HUES6 (cell line): ENCODE results near the gene YTHDC2.

Experiments used
- H3K27ac ChIP-seq: 2 replicates; pipeline ENCODE4 v1.7.0; 2013; ENCODE audit warnings: low read depth, mild to moderate bottlenecking, low read length, inconsistent platforms
- H3K27me3 ChIP-seq: 2 replicates; pipeline ENCODE4 v1.6.1; 2013; ENCODE audit warnings: low read length; ENCODE audit not compliant: control insufficient read depth, insufficient read depth
- H3K36me3 ChIP-seq: 2 replicates; pipeline ENCODE4 v1.6.1; 2013; ENCODE audit warnings: low read length; ENCODE audit not compliant: control insufficient read depth, insufficient read depth
- H3K4me1 ChIP-seq: 2 replicates; pipeline ENCODE4 v1.6.1; 2013; ENCODE audit warnings: low read length; ENCODE audit not compliant: control insufficient read depth, insufficient read depth
- H3K4me3 ChIP-seq: 2 replicates; pipeline ENCODE4 v1.5.1; 2013; ENCODE audit warnings: low read depth, low read length
- H3K9ac ChIP-seq: one replicate; pipeline ENCODE4 v1.6.1; 2013; ENCODE audit warnings: mild to moderate bottlenecking, low read length
- H3K9me3 ChIP-seq: 2 replicates; pipeline ENCODE4 v1.6.1; 2013; ENCODE audit warnings: low read depth, low read length; ENCODE audit not compliant: control insufficient read depth, insufficient read depth

YTHDC2 gene

GRCh38 chr5:113493446-113493845, 20.0 kb upstream of the YTHDC2 start:
- H3K27ac ChIP-seq: no peak overlapping the region
- no peaks in the 10 kb centered on the region for H3K36me3 ChIP-seq
- peaks cover 15% of the 10 kb centered on the region for H3K27me3 ChIP-seq
- no peak overlapping the region for H3K9ac ChIP-seq
- H3K4me1 ChIP-seq: no peaks in the 10 kb centered on the region
- H3K4me3 ChIP-seq: no peak overlapping the region
- peaks cover 27% of the 10 kb centered on the region for H3K9me3 ChIP-seq

GRCh38 chr5:113495422-113495841, 18.1 kb upstream of the YTHDC2 start:
- no peaks in the 10 kb centered on the region; the same call in 1 of the 2 replicates for H3K27me3 ChIP-seq
- no peak overlapping the region for H3K27ac ChIP-seq

GRCh38 chr5:113502073-113502472, 11.4 kb upstream of the YTHDC2 start:
- H3K27ac ChIP-seq: no peak overlapping the region
- no peaks in the 10 kb centered on the region for H3K36me3 ChIP-seq
- no peak overlapping the region for H3K4me3 ChIP-seq
- no peak overlapping the region for H3K9ac ChIP-seq
- H3K9me3 ChIP-seq: no peaks in the 10 kb centered on the region
- H3K4me1 ChIP-seq: no peaks in the 10 kb centered on the region
- no peaks in the 10 kb centered on the region; the same call in 1 of the 2 replicates for H3K27me3 ChIP-seq

More at GRCh38 chr5:113495422-113495841, 18.1 kb upstream of the YTHDC2 start:
- Histone ChIP-seq H3K4me3 (no peak overlapping the region), H3K9ac (no peak overlapping the region), H3K9me3 (peaks cover 15% of the 10 kb centered on the region), H3K4me1 (no peaks in the 10 kb centered on the region), H3K36me3 (no peaks in the 10 kb centered on the region)

- no peak overlapping the region for H3K9ac ChIP-seq
- H3K27ac ChIP-seq: no peak overlapping the region
- H3K4me3 ChIP-seq: no peak overlapping the region
- H3K36me3 ChIP-seq: no peaks in the 10 kb centered on the region
- H3K4me1 ChIP-seq: no peaks in the 10 kb centered on the region
- H3K27me3 ChIP-seq: peaks cover 3% of the 10 kb centered on the region
- H3K9me3 ChIP-seq: no peaks in the 10 kb centered on the region
These were observed 10.3 kb upstream of the YTHDC2 start for GRCh38 chr5:113503146-113503545.

GRCh38 chr5:113505181-113505580, 8.3 kb upstream of the YTHDC2 start:
- H3K27me3 ChIP-seq: peaks cover 3% of the 10 kb centered on the region; the same call in 1 of the 2 replicates
- no peaks in the 10 kb centered on the region for H3K4me1 ChIP-seq
- no peak overlapping the region for H3K27ac ChIP-seq
- H3K36me3 ChIP-seq: no peaks in the 10 kb centered on the region
- no peaks in the 10 kb centered on the region for H3K9me3 ChIP-seq
- H3K4me3 ChIP-seq: no peak overlapping the region
- no peak overlapping the region for H3K9ac ChIP-seq

- no peak overlapping the region for H3K4me3 ChIP-seq
- H3K27ac ChIP-seq: no peak overlapping the region
- peaks cover 3% of the 10 kb centered on the region; the same call in 1 of the 2 replicates for H3K27me3 ChIP-seq
- H3K9me3 ChIP-seq: no peaks in the 10 kb centered on the region
- H3K36me3 ChIP-seq: no peaks in the 10 kb centered on the region
- H3K4me1 ChIP-seq: no peaks in the 10 kb centered on the region
- H3K9ac ChIP-seq: no peak overlapping the region
These were observed 5.9 kb upstream of the YTHDC2 start for GRCh38 chr5:113507601-113508000.

GRCh38 chr5:113508756-113509155, 4.7 kb upstream of the YTHDC2 start:
- Histone ChIP-seq H3K4me1 (no peaks in the 10 kb centered on the region; the same call in 1 of the 2 replicates), H3K27ac (no peak overlapping the region), H3K4me3 (no peak overlapping the region), H3K9ac (no peak overlapping the region), H3K27me3 (peaks cover 3% of the 10 kb centered on the region; the same call in 1 of the 2 replicates), H3K9me3 (no peaks in the 10 kb centered on the region), H3K36me3 (no peaks in the 10 kb centered on the region)

- Histone ChIP-seq H3K9me3 (no peaks in the 10 kb centered on the region), H3K36me3 (0 out of 2 replicates have a peak, but pooled peaks cover 4% of the 10 kb centered on the region), H3K9ac (no peak overlapping the region), H3K27ac (no peak overlapping the region), H3K4me3 (no peak overlapping the region), H3K27me3 (peaks cover 3% of the 10 kb centered on the region; the same call in 1 of the 2 replicates), H3K4me1 (peaks cover 6% of the 10 kb centered on the region)
These were observed 2.5 kb upstream of the YTHDC2 start for GRCh38 chr5:113510836-113511451.

GRCh38 chr5:113512341-113512740, 1.2 kb upstream of the YTHDC2 start:
- H3K27me3 ChIP-seq: peaks cover 3% of the 10 kb centered on the region; the same call in 1 of the 2 replicates
- no peak overlapping the region for H3K4me3 ChIP-seq
- no peaks in the 10 kb centered on the region for H3K9me3 ChIP-seq
- H3K4me1 ChIP-seq: peaks cover 6% of the 10 kb centered on the region
- 0 out of 2 replicates have a peak, but pooled peaks cover 8% of the 10 kb centered on the region for H3K36me3 ChIP-seq
- H3K9ac ChIP-seq: no peak overlapping the region
- H3K27ac ChIP-seq: no peak overlapping the region

- H3K36me3 ChIP-seq: 0 out of 2 replicates have a peak, but pooled peaks cover 11% of the 10 kb centered on the region
- H3K9me3 ChIP-seq: no peaks in the 10 kb centered on the region
- no peaks in the 10 kb centered on the region for H3K27me3 ChIP-seq
- no peak overlapping the region; the same call in 1 of the 2 replicates for H3K27ac ChIP-seq
- H3K4me1 ChIP-seq: peaks cover 6% of the 10 kb centered on the region
- peak overlapping the region; percentile 88 for H3K4me3 ChIP-seq
- H3K9ac ChIP-seq: peak overlapping the region; percentile 86
These were observed 768 bp downstream of the YTHDC2 start for GRCh38 chr5:113514289-113514635.

GRCh38 chr5:113518884-113519283, 5.4 kb downstream of the YTHDC2 start:
- Histone ChIP-seq H3K27ac (no peak overlapping the region), H3K9ac (no peak overlapping the region), H3K27me3 (no peaks in the 10 kb centered on the region), H3K4me3 (no peak overlapping the region), H3K4me1 (peaks cover 6% of the 10 kb centered on the region), H3K9me3 (no peaks in the 10 kb centered on the region), H3K36me3 (peaks cover 19% of the 10 kb centered on the region; the same call in 1 of the 2 replicates)
